Activated naive CD8-positive, alpha-beta T cell treated with anti-CD3 and anti-CD28 coated beads for 36 hours (primary cell): ENCODE data around the gene CRMP1. TPM values are rescaled to one million over a fixed set of nuclear protein-coding genes. Genes with fewer than 3 reads are reported as not detected.
"Not testable (repeated sequence)": the region's sequence is repeated elsewhere in the genome, so short reads cannot be mapped to it uniquely, and the experiment has no call there.

Experiments used
- DNase-seq: peaks from one replicate; pipeline ENCODE4 v3.0.0; 2021
- H3K27ac Mint-ChIP-seq: one replicate; pipeline ENCODE4 v1.8.0; 2022; ENCODE audit warnings: mild to moderate bottlenecking, moderate library complexity, mixed read lengths
- H3K27me3 Mint-ChIP-seq: one replicate; pipeline ENCODE4 v1.8.0; 2022; ENCODE audit warnings: mild to moderate bottlenecking, mixed read lengths
- H3K36me3 Mint-ChIP-seq: one replicate; pipeline ENCODE4 v1.8.0; 2021; ENCODE audit warnings: mild to moderate bottlenecking, mixed read lengths
- H3K4me1 Mint-ChIP-seq: one replicate; pipeline ENCODE4 v1.8.0; 2021; ENCODE audit warnings: mixed read lengths
- H3K4me3 Mint-ChIP-seq: one replicate; pipeline ENCODE4 v1.8.0; 2022; ENCODE audit warnings: mild to moderate bottlenecking, moderate library complexity, mixed read lengths
- H3K9me3 Mint-ChIP-seq: one replicate; pipeline ENCODE4 v1.8.0; 2022; ENCODE audit warnings: mixed read lengths
- total RNA-seq, 2 experiments: library from RNA; stranded (reverse); gene quantifications; one replicate each; pipeline ENCODE4 v1.2.3, GENCODE V29; 2021

The CRMP1 gene
- total RNA-seq, 2 experiments from 2014 or later, result not detected

- H3K9me3 Mint-ChIP-seq, result no peaks in the 10 kb centered on the region
- H3K36me3 Mint-ChIP-seq, result no peaks in the 10 kb centered on the region
- H3K27me3 Mint-ChIP-seq, result no peaks in the 10 kb centered on the region
- H3K4me3 Mint-ChIP-seq, result no peak overlapping the region
- DNase-seq, result no peak
- no peaks in the 10 kb centered on the region for H3K4me1 Mint-ChIP-seq
- no peak overlapping the region for H3K27ac Mint-ChIP-seq
Observed at GRCh38 chr4:5815641-5816040, 77.2 kb downstream of the CRMP1 start.

GRCh38 chr4:5814421-5814820 is 78.5 kb downstream of the CRMP1 start:
- no peak for DNase-seq
- no peak overlapping the region for H3K27ac Mint-ChIP-seq
- H3K9me3 Mint-ChIP-seq, result no peaks in the 10 kb centered on the region
- H3K27me3 Mint-ChIP-seq, result no peaks in the 10 kb centered on the region
- no peak overlapping the region for H3K4me3 Mint-ChIP-seq
- no peaks in the 10 kb centered on the region for H3K4me1 Mint-ChIP-seq
- no peaks in the 10 kb centered on the region for H3K36me3 Mint-ChIP-seq

GRCh38 chr4:5813882-5814255 is 79.0 kb downstream of the CRMP1 start:
- Mint-ChIP-seq H3K4me3 (no peak overlapping the region), H3K27me3 (no peaks in the 10 kb centered on the region)

GRCh38 chr4:5812506-5813229 is 80.2 kb downstream of the CRMP1 start:
- Mint-ChIP-seq H3K9me3 (no peaks in the 10 kb centered on the region), H3K36me3 (no peaks in the 10 kb centered on the region)
- peak; percentile 10 for DNase-seq

More at GRCh38 chr4:5813882-5814255, 79.0 kb downstream of the CRMP1 start:
- Mint-ChIP-seq H3K4me1 (no peaks in the 10 kb centered on the region), H3K9me3 (no peaks in the 10 kb centered on the region), H3K36me3 (no peaks in the 10 kb centered on the region), H3K27ac (no peak overlapping the region)
- DNase-seq, result no peak

GRCh38 chr4:5812057-5812456 is 80.8 kb downstream of the CRMP1 start:
- H3K36me3 Mint-ChIP-seq, DNase-seq, H3K4me3 Mint-ChIP-seq, H3K27me3 Mint-ChIP-seq, H3K4me1 Mint-ChIP-seq, H3K9me3 Mint-ChIP-seq, H3K27ac Mint-ChIP-seq: not testable (repeated sequence)

More at GRCh38 chr4:5812506-5813229, 80.2 kb downstream of the CRMP1 start:
- H3K4me3 Mint-ChIP-seq, result no peak overlapping the region
- no peaks in the 10 kb centered on the region for H3K4me1 Mint-ChIP-seq
- H3K27me3 Mint-ChIP-seq, result no peaks in the 10 kb centered on the region
- no peak overlapping the region for H3K27ac Mint-ChIP-seq

- no peaks in the 10 kb centered on the region for H3K27me3 Mint-ChIP-seq
- H3K27ac Mint-ChIP-seq, result no peak overlapping the region
Observed at GRCh38 chr4:5810770-5811430, 82.0 kb downstream of the CRMP1 start.

GRCh38 chr4:5810151-5810550 is 82.7 kb downstream of the CRMP1 start:
- H3K4me1 Mint-ChIP-seq, result no peaks in the 10 kb centered on the region
- no peaks in the 10 kb centered on the region for H3K27me3 Mint-ChIP-seq
- H3K36me3 Mint-ChIP-seq, result no peaks in the 10 kb centered on the region
- H3K4me3 Mint-ChIP-seq, result no peak overlapping the region
- H3K27ac Mint-ChIP-seq, result no peak overlapping the region
- no peak for DNase-seq
- H3K9me3 Mint-ChIP-seq, result no peaks in the 10 kb centered on the region

More at GRCh38 chr4:5810770-5811430, 82.0 kb downstream of the CRMP1 start:
- no peak for DNase-seq
- H3K4me3 Mint-ChIP-seq, result no peak overlapping the region
- H3K36me3 Mint-ChIP-seq, result no peaks in the 10 kb centered on the region
- no peaks in the 10 kb centered on the region for H3K4me1 Mint-ChIP-seq
- H3K9me3 Mint-ChIP-seq, result no peaks in the 10 kb centered on the region

- H3K27me3 Mint-ChIP-seq, result no peaks in the 10 kb centered on the region
- H3K4me1 Mint-ChIP-seq, result no peaks in the 10 kb centered on the region
- DNase-seq, result no peak
- no peak overlapping the region for H3K4me3 Mint-ChIP-seq
- H3K27ac Mint-ChIP-seq, result no peak overlapping the region
- no peaks in the 10 kb centered on the region for H3K9me3 Mint-ChIP-seq
- no peaks in the 10 kb centered on the region for H3K36me3 Mint-ChIP-seq
Observed at GRCh38 chr4:5809216-5809776, 83.6 kb downstream of the CRMP1 start.

- no peaks in the 10 kb centered on the region for H3K36me3 Mint-ChIP-seq
- no peaks in the 10 kb centered on the region for H3K27me3 Mint-ChIP-seq
- H3K4me3 Mint-ChIP-seq, result no peak overlapping the region
- no peaks in the 10 kb centered on the region for H3K9me3 Mint-ChIP-seq
- no peak for DNase-seq
- no peaks in the 10 kb centered on the region for H3K4me1 Mint-ChIP-seq
- H3K27ac Mint-ChIP-seq, result no peak overlapping the region
Observed at GRCh38 chr4:5808081-5808741, 84.7 kb downstream of the CRMP1 start.

- Mint-ChIP-seq H3K27ac (no peak overlapping the region), H3K4me3 (no peak overlapping the region), H3K36me3 (no peaks in the 10 kb centered on the region), H3K9me3 (no peaks in the 10 kb centered on the region), H3K27me3 (no peaks in the 10 kb centered on the region), H3K4me1 (no peaks in the 10 kb centered on the region)
- DNase-seq, result no peak
Observed at GRCh38 chr4:5805270-5805669, 87.6 kb downstream of the CRMP1 start.

GRCh38 chr4:5804656-5805055 is 88.2 kb downstream of the CRMP1 start:
- no peaks in the 10 kb centered on the region for H3K4me1 Mint-ChIP-seq
- H3K36me3 Mint-ChIP-seq, result no peaks in the 10 kb centered on the region
- no peak overlapping the region for H3K27ac Mint-ChIP-seq
- no peaks in the 10 kb centered on the region for H3K27me3 Mint-ChIP-seq
- H3K4me3 Mint-ChIP-seq, result no peak overlapping the region
- no peaks in the 10 kb centered on the region for H3K9me3 Mint-ChIP-seq
- DNase-seq, result no peak

- Mint-ChIP-seq H3K36me3 (no peaks in the 10 kb centered on the region), H3K4me3 (no peak overlapping the region), H3K27ac (no peak overlapping the region), H3K9me3 (no peaks in the 10 kb centered on the region), H3K27me3 (no peaks in the 10 kb centered on the region), H3K4me1 (no peaks in the 10 kb centered on the region)
- DNase-seq, result no peak
Observed at GRCh38 chr4:5802565-5802964, 90.3 kb downstream of the CRMP1 start.

GRCh38 chr4:5801696-5802095 is 91.2 kb downstream of the CRMP1 start:
- no peaks in the 10 kb centered on the region for H3K36me3 Mint-ChIP-seq
- H3K4me1 Mint-ChIP-seq, result no peaks in the 10 kb centered on the region
- H3K9me3 Mint-ChIP-seq, result no peaks in the 10 kb centered on the region
- no peaks in the 10 kb centered on the region for H3K27me3 Mint-ChIP-seq
- no peak overlapping the region for H3K27ac Mint-ChIP-seq
- no peak overlapping the region for H3K4me3 Mint-ChIP-seq
- no peak for DNase-seq

- Mint-ChIP-seq H3K4me3 (no peak overlapping the region), H3K27me3 (no peaks in the 10 kb centered on the region), H3K27ac (no peak overlapping the region), H3K4me1 (no peaks in the 10 kb centered on the region), H3K36me3 (no peaks in the 10 kb centered on the region), H3K9me3 (no peaks in the 10 kb centered on the region)
- DNase-seq, result no peak
Observed at GRCh38 chr4:5800496-5800895, 92.4 kb downstream of the CRMP1 start.

- no peaks in the 10 kb centered on the region for H3K4me1 Mint-ChIP-seq
- H3K27me3 Mint-ChIP-seq, result no peaks in the 10 kb centered on the region
- no peak overlapping the region for H3K27ac Mint-ChIP-seq
- no peaks in the 10 kb centered on the region for H3K9me3 Mint-ChIP-seq
- H3K36me3 Mint-ChIP-seq, result no peaks in the 10 kb centered on the region
- H3K4me3 Mint-ChIP-seq, result no peak overlapping the region
- DNase-seq, result no peak
Observed at GRCh38 chr4:5799406-5799805, 93.5 kb downstream of the CRMP1 start.
